OCI-LY3 (cell line): ENCODE data around the gene POU6F2.
"Not testable (repeated sequence)": the region's sequence is repeated elsewhere in the genome, so short reads cannot be mapped to it uniquely, and the experiment has no call there.

Source experiments
- CTCF ChIP-seq: fragments of 200-600, 300-600 bp; sonication (generic); IDR thresholded peaks from 2 replicates; pipeline ENCODE4 v1.5.1; 2014; ENCODE audit warnings: antibody characterized with exemption, low read length, low read depth
- EZH2phosphoT487 ChIP-seq: fragments of 200-600 bp; shearing (Covaris generic); IDR thresholded peaks from 2 replicates; pipeline ENCODE4 v1.6.1; 2018; ENCODE audit warnings: antibody characterized with exemption, mixed run types, low read depth

- not testable (repeated sequence) for TF ChIP-seq CTCF, EZH2phosphoT487
Observed at GRCh38 chr7:39013049-39013939, 35.6 kb downstream of the POU6F2 start.
